Lower leg skin (tissue), 4 donors: ENCODE data around the gene AKT2. TPM values are rescaled to one million over a fixed set of nuclear protein-coding genes. Genes with fewer than 3 reads are reported as not detected.
"Not testable (repeated sequence)": the region's sequence is repeated elsewhere in the genome, so short reads cannot be mapped to it uniquely, and the experiment has no call there.

Experiments
- DNase-seq, 2 donors: peaks; one replicate each; pipeline ENCODE4 v3.0.0-alpha.2; 2019; ENCODE audit warnings: low spot score in 2 of 2
- H3K4me3 ChIP-seq: fragments of 200-600 bp; sonication (generic); 2 replicates; pipeline ENCODE4 v1.5.1; 2017; ENCODE audit warnings: mild to moderate bottlenecking, low read depth; ENCODE audit not compliant: poor library complexity, severe bottlenecking
- POLR2A ChIP-seq, 2 donors: fragments of 450-650 bp; IDR thresholded peaks; one replicate each; pipeline ENCODE4 v1.6.1; 2016 to 2017; ENCODE audit warnings: antibody characterized with exemption in 2 of 2, mild to moderate bottlenecking in 1 of 2, moderate library complexity in 1 of 2
- WGBS, 2 donors: methylation state at CpG; one replicate each; pipeline ENCODE4 v1.1.5; 2018; 5-methylcytosine and 5-hydroxymethylcytosine counted together
- intact Hi-C: fragments of 100-400 bp; cut with DNase I; formaldehyde crosslinking; loops from one replicate; pipeline ENCODE4 v1.15.0; 2023; ENCODE audit warnings: low total_unique reads
- total RNA-seq, 4 donors: library from RNA; depleted of rRNA; stranded (reverse); fragments of >200 nt; gene quantifications; one replicate each; pipeline ENCODE4 v1.1.0, GENCODE V29; 2016
- TF ChIP-seq, protein P1 (sequence below), 3 donors: fragments of 450-650 bp; IDR thresholded peaks; one replicate each; pipeline ENCODE4 v1.5.1; 2016; ENCODE audit warnings: antibody characterized with exemption in 3 of 3, mild to moderate bottlenecking in 3 of 3, moderate library complexity in 2 of 3

The AKT2 gene
- total RNA-seq, 4 donors from 2014 or later = 71.1 to 129 (median 82.2) TPM

DNA sequence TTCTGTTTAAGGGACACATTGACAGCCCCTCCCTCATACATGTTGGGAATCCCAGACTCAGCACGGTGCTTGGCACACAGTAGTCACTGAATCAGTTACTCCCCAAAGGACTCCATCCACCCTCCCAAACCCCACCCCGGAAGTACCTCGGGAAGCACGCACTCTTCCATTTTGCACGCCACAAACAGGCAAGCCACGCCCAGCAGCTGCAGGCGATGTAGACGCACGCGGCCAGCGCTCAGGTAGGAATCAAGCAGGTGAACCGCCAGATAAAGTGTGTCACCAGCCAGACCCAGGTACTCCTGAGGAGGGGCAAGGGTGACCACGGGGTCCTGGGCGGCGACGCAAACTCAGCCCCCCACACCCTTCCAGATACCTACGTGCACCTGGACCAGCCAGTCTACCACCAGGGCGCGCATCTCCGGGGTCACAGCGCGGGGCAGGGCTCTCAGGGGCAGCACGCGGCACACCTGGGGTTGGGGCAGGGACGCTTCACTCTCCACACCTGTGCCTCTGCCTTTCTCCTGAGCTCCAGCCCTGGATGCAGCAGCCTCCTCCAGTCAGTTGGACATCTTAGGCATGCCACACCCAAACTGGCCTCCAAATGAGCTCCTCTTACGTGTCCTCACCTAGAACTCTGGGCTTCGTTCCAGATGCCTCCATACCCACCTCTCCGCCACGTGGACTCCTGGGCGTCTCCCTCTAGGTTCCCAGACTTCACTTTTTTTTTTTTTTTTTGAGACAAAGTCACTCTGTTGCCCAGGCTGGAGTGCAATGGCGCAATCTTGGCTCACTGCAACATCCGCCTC, 60.6 kb downstream of the AKT2 start:
- 73 to 78% methylated on average over 26 to 32 of the region's 32 CpGs for WGBS, 2 donors
- H3K4me3 ChIP-seq = no peak overlapping the region
- TF ChIP-seq, protein P1, sequence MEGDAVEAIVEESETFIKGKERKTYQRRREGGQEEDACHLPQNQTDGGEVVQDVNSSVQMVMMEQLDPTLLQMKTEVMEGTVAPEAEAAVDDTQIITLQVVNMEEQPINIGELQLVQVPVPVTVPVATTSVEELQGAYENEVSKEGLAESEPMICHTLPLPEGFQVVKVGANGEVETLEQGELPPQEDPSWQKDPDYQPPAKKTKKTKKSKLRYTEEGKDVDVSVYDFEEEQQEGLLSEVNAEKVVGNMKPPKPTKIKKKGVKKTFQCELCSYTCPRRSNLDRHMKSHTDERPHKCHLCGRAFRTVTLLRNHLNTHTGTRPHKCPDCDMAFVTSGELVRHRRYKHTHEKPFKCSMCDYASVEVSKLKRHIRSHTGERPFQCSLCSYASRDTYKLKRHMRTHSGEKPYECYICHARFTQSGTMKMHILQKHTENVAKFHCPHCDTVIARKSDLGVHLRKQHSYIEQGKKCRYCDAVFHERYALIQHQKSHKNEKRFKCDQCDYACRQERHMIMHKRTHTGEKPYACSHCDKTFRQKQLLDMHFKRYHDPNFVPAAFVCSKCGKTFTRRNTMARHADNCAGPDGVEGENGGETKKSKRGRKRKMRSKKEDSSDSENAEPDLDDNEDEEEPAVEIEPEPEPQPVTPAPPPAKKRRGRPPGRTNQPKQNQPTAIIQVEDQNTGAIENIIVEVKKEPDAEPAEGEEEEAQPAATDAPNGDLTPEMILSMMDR (IDR thresholded peaks at IDR 0.05) = no peak
- no peak for TF ChIP-seq POLR2A (IDR thresholded peaks at IDR 0.05)
- DNase-seq = no peak
- intact Hi-C loops = no loop called here

DNA sequence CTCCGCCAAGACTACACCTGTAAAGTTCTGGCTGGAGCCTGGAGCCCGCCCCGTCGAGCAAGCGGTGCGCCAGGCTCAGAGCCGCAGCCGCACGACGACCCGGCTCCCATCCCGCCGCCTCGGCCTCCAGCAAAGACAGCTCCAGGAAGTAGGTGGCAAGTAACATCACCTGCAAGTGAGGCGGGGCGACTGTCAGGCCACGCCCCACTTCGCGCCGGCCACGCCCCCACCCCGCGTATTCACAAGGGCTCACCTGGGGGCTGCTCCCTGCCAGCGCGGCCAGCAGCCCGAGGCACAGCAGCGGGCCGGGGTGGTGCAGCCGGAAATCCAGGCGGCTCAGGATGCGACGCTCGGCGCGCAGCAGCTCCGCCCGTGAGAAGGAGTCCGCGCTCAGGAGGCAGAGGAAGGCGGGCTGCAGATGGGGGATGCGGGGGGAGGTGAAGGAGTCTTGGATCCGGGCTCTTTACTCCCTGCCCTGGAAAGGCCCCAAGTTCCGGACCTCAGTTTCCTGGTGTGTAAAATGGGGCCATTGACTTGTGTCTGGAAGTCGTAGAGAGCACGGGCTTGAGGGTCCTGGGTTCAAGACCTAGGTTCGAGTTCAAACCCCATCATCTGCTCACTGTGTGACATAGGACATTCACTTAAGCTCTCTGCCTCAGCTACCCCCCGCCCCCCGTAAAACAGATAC, 61.9 kb downstream of the AKT2 start:
- intact Hi-C loops = no loop called here

DNA sequence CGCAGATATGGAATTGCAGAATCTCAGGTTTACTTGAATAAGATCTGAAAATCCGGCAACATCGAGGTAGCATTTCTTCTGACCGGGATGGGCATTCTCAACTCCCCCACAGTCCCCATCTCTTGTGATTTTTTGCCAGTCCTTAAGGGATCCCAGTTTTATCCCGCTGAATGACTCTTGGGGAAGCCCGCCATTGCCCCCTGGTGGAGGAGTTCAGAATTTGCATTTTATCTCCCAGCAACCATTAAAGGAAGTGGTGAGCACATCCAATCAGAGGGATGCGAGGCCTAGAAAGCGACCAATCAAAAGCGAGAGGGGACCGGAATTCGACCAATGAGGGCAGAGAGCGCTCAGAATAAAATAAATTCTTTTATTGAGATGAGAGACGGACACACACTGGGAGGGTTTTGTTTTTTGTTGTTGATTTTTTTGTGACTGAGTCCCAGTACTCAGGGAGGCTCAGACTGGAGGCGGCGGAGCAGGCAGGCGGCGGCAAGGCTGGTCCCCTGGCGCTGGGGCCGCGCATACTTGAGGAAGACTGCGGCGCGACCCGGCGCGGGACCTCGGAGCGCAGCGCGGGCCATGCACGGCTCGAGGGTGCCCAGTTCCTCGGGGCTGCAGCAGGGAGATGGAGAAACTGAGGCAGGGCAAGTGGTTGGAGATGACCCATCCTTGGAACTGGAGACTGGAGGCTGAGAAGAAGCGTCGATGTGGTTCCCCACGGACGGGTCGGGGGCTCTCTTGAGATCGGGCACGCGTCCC, 63.1 kb downstream of the AKT2 start:
- no peak overlapping the region for H3K4me3 ChIP-seq
- TF ChIP-seq POLR2A (IDR thresholded peaks at IDR 0.05) = no peak
- TF ChIP-seq, protein P1 (IDR thresholded peaks at IDR 0.05) = peak in 1 of 3 donors; percentile 71
- intact Hi-C loops = no loop called here
- WGBS, 2 donors = 49 to 60% methylated on average over 41 of the region's 41 CpGs
- DNase-seq = peak; percentile 78 to 95

More for the DNA sequence above, 61.9 kb downstream of the AKT2 start:
- no peak overlapping the region for H3K4me3 ChIP-seq
- TF ChIP-seq POLR2A (IDR thresholded peaks at IDR 0.05) = no peak
- TF ChIP-seq, protein P1 (IDR thresholded peaks at IDR 0.05) = no peak
- WGBS, 2 donors = 22 to 27% methylated on average over 28 to 39 of the region's 48 CpGs
- no peak for DNase-seq

DNA sequence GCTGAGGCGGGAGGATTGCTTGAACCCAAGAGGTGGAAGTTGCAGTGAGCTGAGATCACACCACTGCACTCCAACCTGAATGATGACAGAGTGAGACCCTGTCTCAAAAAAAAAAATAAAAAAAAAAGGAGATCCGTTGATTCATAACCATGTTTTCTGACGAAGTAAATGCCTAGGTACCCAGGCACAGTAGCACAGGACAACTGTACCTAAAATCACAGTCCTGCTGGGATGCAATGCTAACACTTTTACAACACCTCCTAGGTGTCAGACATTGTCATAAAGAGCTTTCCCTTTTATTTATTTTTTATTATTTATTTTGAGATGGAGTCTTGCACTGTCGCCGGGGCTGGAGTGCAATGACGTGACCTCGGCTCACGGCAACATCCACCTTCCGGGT, 64.5 kb downstream of the AKT2 start:
- TF ChIP-seq POLR2A (IDR thresholded peaks at IDR 0.05) = no peak
- TF ChIP-seq, protein P1 (IDR thresholded peaks at IDR 0.05) = no peak
- intact Hi-C loops = no loop called here
- no peak overlapping the region for H3K4me3 ChIP-seq
- DNase-seq = no peak
- 84 to 89% methylated on average over 9 of the region's 9 CpGs for WGBS, 2 donors

DNA sequence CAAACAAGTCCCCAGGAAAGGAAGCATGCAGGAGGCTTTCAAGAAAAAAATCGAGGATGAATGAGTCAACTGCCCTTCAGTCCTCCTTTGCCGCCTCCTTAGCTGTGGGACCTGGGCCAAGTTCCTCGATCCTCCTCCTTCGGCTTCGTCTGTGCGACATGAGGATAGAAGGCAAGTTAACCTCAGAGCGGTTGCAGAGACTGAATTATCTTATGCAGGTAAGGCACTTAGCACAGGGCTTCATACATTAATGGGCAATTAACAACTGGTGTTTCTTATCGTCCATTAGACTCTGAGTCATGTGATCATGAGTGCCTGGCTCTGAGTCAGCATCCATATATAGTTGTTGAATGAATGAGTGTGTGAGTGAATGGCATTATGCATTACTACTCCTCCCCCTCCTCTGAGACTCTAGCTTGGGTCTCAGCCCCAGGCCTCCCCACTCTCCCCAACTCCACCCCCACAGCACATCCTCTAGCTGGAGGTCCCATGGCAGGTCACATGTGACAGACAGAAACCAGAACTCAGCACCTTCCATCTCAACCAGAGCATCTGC, 65.3 kb downstream of the AKT2 start:
- H3K4me3 ChIP-seq = no peak overlapping the region
- DNase-seq = no peak
- TF ChIP-seq, protein P1 (IDR thresholded peaks at IDR 0.05) = no peak
- TF ChIP-seq POLR2A (IDR thresholded peaks at IDR 0.05) = no peak
- 23 to 27% methylated on average over 8 of the region's 8 CpGs for WGBS, 2 donors
- intact Hi-C loops = loop anchor here (5.0 kb wide), 1 partner anchor 1547 kb away; no protein-coding TSS in a partner anchor

DNA sequence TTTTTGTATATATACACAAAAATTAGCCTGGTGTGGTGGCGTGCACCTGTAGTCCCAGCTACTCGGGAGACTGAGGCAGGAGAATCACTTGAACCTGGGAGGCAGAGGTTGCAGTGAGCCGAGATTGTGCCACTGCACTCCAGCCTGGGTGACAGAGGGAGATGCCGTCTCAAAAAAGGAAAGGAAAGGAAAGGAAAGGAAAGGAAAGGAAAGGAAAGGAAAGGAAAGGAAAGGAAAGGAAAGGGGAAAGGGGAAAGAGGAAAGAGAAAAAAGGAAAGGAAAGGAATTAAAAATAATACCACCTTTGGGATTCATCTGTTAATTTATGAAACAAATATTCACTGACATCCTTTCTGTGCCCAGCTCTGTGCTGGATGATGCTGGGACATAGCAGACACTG, 66.1 kb downstream of the AKT2 start:
- DNase-seq, H3K4me3 ChIP-seq: not testable (repeated sequence)
- intact Hi-C loops = loop anchor here (5.0 kb wide), 1 partner anchor 1547 kb away; no protein-coding TSS in a partner anchor
- WGBS, 2 donors = 78 to 90% methylated on average over 4 of the region's 4 CpGs
